Right ventricle myocardium inferior (tissue), 1 donor: ENCODE measurements around the gene FAM43B. TPM values are rescaled to one million over a fixed set of nuclear protein-coding genes. Genes with fewer than 3 reads are reported as not detected.

Experiments
- ATAC-seq: fragments of 200-7000 bp; cut with Tn5 transposase; one replicate; pipeline ENCODE4 v1.9.1; 2020; ENCODE audit warnings: mild to moderate bottlenecking, moderate library complexity
- DNase-seq: peaks from one replicate; pipeline ENCODE4 v3.0.0; 2021; ENCODE audit errors: missing footprints
- intact Hi-C: fragments of 100-400 bp; cut with DNase I; formaldehyde crosslinking; loops from one replicate; pipeline ENCODE4 v1.11.0; 2022
- total RNA-seq: library from RNA; stranded (reverse); fragmentation: NEBNext Ultra II Directional; extraction: Animal tissue kit (Norgen Biotek cat#: 25700); gene quantifications from one replicate; pipeline ENCODE4 v1.2.1, GENCODE V29; 2021
- donor health status: DM: no; HTN: yes; CAD: no; lungs with severe emphysema.

Gene FAM43B
- total RNA-seq, 1 donor from 2014 or later = 4.5 TPM

DNA sequence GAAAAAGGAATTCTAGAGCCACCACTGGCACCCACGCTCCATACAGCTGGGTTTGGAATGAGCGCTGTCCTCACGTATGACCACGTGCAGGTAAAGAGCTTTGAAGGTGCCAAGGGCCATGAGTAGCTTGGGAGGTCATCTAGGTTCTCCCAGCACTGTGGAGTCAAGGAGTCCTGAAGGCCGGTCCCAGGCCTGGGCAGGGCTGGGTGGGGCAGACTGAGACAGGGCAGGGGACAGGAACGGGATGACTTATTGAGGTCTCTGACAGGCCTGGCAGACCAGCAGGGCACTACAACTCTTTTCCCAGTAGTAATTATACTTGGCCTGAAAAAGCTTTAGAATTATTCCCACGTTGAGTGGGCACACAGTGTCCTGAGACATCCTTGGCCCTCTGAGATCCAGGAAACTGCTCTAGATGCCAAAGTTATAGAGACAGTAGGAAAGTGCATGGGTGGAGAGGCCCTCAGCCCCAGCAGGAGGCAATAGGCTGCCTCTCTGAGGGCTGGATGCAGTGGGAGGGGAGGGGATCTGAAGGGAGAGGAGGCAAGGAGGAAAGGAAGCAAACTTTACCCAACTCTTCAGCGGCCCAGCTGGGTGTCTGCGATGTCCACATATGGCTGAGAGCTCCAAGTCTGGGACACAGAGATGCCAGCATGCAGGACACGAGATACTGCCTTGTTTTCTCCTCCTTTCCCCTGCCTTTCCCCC lies 34.7 kb downstream of the FAM43B start:
- ATAC-seq (peak; percentile 45), DNase-seq (no peak)
- intact Hi-C loops = no loop called here

DNA sequence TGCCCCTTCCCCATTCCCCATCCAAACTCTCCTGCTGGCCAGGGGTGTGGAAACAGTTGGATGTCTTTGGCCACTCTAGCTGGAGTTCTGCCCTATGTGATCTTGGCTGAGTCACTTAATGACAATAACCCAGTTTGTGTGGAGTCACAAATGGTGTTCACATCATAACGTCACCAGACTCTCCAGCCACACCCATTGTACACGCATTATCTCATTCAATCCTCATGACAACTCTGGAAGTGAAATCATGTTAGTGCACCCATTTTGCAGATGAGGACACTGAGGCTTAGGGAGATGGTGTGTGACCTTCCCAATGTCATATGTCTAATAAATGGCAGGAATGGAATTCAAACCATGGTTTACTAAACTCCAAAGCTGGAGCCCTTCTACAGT lies 35.3 kb downstream of the FAM43B start:
- no peak for DNase-seq
- ATAC-seq = peak; percentile 52
- intact Hi-C loops = no loop called here

DNA sequence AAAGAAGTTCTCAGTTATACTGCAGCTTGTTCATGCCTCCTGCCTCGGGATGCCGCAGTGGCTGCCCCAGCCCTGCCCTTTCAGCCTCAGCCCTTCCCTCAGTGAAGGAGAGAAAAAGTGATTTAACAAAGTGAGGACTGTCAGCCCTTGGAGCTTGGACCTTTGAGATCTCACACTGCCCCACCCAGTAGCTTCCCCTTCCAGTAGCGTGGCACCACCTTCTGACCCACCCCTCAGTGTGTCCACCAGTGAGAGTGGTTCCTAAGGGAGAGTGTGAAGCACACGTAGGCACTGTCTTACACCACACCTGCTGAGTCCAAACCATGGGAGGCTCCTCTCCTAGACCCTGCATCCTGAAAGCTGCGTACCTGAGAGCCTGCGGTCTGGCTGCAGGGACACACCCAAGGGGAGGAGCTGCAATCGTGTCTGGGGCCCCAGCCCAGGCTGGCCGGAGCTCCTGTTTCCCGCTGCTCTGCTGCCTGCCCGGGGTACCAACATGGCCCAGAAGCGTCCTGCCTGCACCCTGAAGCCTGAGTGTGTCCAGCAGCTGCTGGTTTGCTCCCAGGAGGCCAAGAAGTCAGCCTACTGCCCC lies 36.4 kb downstream of the FAM43B start, which contains the start of gene CDA:
Gene CDA (plus strand): TSS at position 464 of the 592 bp plus-strand sequence. CDS start 33 bp downstream, at position 497.
- intact Hi-C loops = no loop called here
- peak; percentile 72 for DNase-seq
- ATAC-seq = peak; percentile 23

GRCh38 chr1:20589331-20590278 lies 37.2 kb downstream of the FAM43B start:
- intact Hi-C loops = no loop called here
- ATAC-seq = peak; percentile 64
- peak; percentile 81 for DNase-seq

GRCh38 chr1:20590306-20590777 lies 38.0 kb downstream of the FAM43B start:
- intact Hi-C loops = no loop called here
- DNase-seq = peak; percentile 73

GRCh38 chr1:20593756-20594155 lies 41.4 kb downstream of the FAM43B start:
- no peak for ATAC-seq

More at GRCh38 chr1:20590306-20590777, 38.0 kb downstream of the FAM43B start:
- ATAC-seq = peak; percentile 47

DNA sequence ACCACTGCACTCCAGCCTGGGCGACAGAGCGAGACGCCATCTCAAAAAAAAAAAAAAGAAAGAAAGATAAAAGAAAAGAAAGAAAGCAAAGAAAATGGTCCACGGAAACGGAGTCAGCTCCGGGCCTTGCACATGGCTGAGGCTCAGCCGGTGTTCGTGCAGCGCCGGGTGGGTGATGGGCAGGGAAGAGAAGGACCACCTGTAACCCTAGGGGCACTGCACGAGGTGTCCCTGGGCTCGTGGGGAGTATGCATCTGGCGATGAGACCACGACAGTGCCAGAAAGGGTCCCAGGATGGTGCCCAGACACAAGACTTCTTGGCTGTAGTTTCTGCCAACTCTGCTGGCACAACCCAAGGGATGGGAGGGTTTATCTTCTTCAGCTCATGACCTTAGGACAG lies 42.4 kb downstream of the FAM43B start:
- ATAC-seq (no peak), DNase-seq (no peak)
- intact Hi-C loops = no loop called here

More at GRCh38 chr1:20593756-20594155, 41.4 kb downstream of the FAM43B start:
- intact Hi-C loops = no loop called here
- no peak for DNase-seq

DNA sequence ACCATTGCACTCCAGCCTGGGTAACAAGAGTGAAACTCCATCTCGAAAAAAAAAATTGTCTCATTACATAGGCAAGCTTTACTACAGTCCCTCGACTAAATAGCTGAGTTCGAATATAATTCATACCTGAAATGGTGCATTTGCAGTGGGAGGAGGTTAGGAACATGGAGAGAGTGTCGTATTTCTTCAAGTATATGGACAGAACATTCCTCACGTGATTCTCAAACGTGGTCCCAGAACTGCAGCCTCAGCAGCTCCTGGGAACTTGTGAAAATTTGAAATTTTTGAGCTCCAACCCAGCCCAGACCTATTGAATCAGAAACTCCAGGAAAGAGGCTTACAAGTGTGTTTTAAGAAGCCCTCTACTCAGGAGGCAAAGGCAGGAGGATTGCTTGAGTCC lies 43.7 kb downstream of the FAM43B start:
- ATAC-seq (no peak), DNase-seq (no peak)
- intact Hi-C loops = no loop called here

DNA sequence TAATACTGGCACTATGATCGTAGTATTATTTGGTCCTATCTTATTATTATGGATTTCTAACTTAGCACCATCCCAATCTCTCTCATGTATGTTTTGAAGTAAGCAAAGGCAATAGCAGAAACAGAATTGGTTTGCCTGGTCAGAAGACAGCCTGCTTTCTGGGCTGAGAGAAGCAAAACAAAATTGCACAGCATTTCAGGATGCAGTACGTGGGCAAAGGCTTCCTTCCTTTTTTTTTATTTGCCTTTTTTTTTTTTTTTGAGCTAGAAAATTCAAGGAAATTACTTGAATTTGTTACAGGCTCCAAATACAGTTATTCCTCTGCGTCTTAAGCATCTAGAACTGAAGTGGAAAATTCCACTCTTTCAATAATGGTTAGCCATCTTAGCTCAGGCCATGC lies 45.3 kb downstream of the FAM43B start:
- ATAC-seq (no peak), DNase-seq (no peak)
- intact Hi-C loops = no loop called here

DNA sequence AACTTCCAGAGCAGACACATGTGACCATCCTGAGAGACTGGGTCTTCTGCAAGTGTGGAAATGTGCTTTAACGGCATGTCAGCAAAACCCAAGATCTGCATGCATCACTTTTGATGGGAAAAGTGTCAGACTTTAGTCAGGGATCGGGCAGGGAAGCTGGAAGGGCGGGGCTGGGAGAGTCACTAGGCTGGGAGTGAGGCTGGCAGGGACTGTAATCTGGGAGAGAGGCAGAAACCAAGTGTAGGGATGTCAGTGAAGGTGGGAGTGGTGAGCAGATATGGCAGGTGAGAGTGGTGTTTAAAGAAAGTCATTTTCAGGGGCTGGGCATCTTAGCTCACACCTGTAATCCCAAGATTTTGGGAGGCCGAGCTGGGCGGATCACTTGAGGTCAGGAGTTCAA lies 47.8 kb downstream of the FAM43B start:
- intact Hi-C loops = no loop called here
- DNase-seq (no peak), ATAC-seq (no peak)

DNA sequence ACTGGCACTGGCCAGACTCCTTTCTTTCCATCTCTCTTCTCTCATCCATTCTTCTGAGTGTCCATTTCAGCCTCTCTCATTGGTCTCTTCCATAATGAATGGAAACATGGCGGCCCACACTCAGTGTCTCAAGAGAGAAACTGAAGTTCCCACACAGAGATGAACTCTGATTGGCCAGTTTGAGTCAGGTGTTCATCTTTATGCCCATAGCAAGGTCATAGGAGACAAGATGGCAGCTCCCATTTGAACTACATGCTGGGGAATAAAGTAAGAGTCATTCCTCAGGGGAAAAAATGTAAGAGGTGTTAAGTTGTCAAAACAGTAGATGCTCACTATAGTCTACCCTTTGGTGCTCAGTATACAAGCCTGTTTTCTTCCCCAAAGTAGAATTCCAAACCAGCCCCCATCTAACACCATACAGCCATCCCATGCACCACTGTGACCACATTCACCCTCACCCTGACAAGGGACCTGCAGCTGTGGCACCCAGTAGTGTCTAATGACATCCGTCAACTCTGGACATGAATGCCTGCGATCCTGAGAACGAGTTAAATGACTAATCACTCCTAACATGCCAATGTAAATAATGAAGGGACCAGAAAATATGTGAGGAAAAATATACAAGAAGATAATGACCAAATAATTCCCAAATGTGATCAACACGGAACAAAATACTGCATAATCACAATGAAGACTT lies 48.9 kb downstream of the FAM43B start:
- ATAC-seq (no peak), DNase-seq (no peak)

DNA sequence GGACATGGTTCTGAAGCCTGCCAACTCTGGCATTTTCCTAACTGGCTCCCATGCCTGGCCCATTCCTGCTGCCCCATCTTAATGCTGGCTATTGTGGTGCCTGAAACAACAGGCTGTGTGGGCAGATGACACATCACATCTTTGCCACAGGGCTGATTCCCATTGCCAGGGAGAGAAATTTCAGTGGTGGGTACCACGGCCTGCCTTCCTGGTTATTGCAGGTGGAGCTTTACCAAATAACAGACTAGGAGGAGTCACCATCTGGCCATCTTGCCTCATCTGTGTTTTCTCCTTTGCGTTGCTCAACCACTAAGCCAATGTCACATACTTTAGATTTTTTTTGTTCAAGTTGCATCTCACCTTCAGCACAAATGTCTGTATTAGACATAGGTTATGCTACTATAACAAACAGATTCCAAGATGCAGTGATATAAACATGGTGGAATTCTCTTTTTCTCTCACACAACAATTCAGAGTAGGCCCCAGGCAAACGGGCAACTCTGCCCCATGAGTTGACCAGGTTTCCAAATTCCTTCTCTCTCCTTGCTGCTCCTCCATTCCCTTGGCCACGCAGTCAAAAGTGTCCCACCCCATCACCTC lies 50.6 kb downstream of the FAM43B start:
- intact Hi-C loops = no loop called here
- DNase-seq (no peak), ATAC-seq (no peak)

More for the DNA sequence above, 48.9 kb downstream of the FAM43B start:
- intact Hi-C loops = no loop called here

- ATAC-seq (no peak), DNase-seq (peak; percentile 31)
- intact Hi-C loops = no loop called here
Observed at GRCh38 chr1:20603504-20604464, 51.4 kb downstream of the FAM43B start.
